GM12891 (cell line): ENCODE results near the gene KNDC1.

Experiments used
- POLR2A ChIP-seq: IDR thresholded peaks from 2 replicates; pipeline ENCODE4 v1.6.1; 2011; ENCODE audit warnings: low read depth, low read length, control low read depth
- POLR2AphosphoS5 ChIP-seq: IDR thresholded peaks from 2 replicates; pipeline ENCODE4 v1.6.1; 2011; ENCODE audit warnings: low read depth, low read length, control low read depth
- POU2F2 ChIP-seq: IDR thresholded peaks from 2 replicates; pipeline ENCODE4 v1.6.1; 2011; ENCODE audit warnings: low read depth, mild to moderate bottlenecking, control low read depth, low read length, moderate library complexity
- TAF1 ChIP-seq: IDR thresholded peaks from 2 replicates; pipeline ENCODE4 v1.6.1; 2011; ENCODE audit warnings: low read depth, low read length, control low read depth

GRCh38 chr10:133216776-133217175 lies 56.8 kb downstream of the KNDC1 start:
- TF ChIP-seq POLR2AphosphoS5 (no peak), POLR2A (no peak), TAF1 (no peak), POU2F2 (no peak)
